ENCODE data around the gene TRA2B. TPM values are rescaled to one million over a fixed set of nuclear protein-coding genes. Genes with fewer than 3 reads are reported as not detected.
"Not testable (repeated sequence)": the region's sequence is repeated elsewhere in the genome, so short reads cannot be mapped to it uniquely, and the experiment has no call there.

The TRA2B gene
- total RNA-seq, 1 donor from 2014 or later = 79.8 TPM

DNA sequence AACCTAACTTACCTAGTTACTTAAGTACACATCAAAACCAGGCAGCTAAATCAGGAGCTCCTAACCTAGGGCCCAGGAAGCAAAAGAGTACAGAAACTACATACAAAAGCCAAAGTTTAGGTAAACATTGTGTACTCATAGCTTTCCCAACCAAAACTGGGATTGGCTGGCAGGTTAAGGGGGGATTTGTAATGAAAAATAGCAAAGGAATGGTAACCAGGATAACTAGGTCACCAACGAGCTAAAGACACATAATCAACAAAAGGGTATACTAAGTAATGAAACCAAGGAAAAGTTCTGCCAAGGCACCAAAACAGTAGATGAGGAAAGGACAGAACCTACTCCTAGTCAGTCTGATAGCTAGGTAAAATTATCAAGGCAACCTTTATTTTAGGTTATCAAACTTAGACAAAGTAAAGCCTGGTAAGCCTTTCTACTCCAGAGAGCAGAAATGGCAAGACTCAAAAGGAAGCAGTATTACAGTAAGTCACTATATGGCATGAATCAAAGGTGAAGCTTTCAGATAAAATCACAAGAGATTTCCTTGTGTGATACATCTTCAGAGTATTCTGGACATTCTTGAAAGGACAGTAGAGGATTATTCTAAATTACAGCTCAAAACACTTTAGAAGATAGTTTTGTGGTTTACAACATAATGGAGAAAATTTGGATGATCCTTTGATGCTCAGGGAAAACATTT, 10.2 kb downstream of the TRA2B start:
- no peak for DNase-seq (ENCODE audit: low spot score)

GRCh38 chr3:185926445-185926844, 11.4 kb downstream of the TRA2B start:
- peak; percentile 47 for DNase-seq (ENCODE audit: low spot score)

DNA sequence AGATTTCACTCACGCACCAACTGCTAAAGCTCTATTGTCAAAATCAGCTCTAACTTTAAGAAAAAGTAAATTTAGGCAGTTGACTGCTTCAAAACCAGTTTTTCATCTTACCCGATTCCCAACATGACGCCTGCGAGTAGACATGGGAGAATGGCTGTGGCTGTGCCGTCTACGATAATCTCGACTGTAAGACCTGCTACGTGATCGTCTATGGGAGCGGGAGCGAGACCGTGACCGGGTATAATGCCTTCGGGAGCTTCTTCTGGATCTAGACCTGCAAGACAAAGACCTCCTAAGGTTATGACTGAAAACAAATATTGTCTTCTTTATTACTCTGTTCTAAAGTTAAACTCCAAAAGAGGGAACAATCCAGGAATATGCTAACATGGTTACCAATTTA, 12.5 kb downstream of the TRA2B start:
- no peak for DNase-seq (ENCODE audit: low spot score)

- DNase-seq (ENCODE audit: low spot score) = no peak
Observed at GRCh38 chr3:185924375-185924774, 13.4 kb downstream of the TRA2B start.

- no peak for DNase-seq (ENCODE audit: low spot score)
Observed at GRCh38 chr3:185920184-185920583, 17.6 kb downstream of the TRA2B start.

DNA sequence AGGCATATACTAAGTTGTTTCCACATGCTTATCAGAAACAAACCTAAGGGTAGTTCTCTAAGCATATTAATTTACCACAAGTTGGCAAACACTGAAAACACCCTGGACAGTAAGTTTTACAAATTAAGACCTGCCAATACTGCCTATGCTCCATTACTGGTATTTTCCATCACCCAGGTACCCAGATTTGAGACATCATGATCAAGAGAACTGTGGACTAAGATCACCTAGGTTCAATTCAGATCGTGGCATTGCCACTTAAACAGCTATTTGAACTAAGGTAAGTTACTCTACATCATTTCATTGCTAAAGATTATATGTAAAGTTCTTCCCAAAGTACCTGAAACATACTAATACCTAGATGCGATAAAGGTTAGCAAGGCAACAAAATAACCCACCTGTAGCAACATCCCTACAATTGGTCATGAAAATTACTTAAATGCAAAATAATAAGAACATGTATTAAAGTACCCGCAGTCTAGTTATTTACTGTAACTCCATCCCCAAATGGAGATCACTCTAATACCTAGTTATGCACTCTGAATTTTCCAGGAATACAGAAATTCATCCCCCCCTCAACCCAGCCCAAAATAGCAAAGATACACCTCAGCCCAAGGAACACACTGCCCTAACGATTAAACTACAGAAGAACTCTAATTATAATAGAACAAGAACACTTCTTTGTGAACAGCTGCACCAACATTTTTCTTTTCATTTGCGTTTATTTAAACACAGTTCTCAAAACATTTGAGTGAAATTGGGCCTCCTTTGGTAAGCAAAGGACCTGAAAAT, 21.6 kb downstream of the TRA2B start:
- no peak for DNase-seq (ENCODE audit: low spot score)

GRCh38 chr3:185915642-185916041, 22.2 kb downstream of the TRA2B start:
- DNase-seq (ENCODE audit: low spot score) = no peak

DNA sequence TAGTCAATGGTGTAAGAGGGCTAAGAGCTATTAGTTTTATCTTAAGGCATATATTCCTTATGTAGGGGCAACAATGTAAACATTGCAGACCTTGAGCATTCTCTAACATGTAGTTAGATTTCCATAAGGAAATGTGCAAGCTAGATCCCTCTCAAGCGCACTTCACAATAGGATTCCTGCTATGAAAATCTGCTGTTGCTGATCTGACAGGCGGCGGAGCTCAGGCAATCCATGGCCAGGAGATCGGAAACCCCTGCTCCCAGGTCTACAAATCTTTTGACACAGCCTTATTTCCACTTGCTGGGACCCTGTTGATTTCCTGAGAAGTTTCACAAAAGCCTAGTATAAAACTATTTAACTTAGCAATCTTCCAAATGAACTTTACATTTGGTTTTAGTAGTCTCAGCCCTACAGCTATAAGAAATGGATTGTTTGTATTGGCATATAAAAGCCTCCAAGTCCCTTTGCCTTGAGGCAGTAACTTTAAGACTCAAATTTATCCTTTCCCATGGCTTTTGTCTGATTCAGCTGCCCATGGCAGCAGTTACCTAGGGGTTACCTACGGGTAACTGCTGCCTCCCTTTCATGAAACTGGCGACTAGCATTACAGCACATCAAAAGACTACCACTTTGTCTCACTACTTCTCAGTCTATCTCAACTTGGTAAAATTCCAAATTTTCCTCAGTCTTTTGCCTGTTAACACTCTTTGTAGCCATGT, 22.7 kb downstream of the TRA2B start:
- no peak for DNase-seq (ENCODE audit: low spot score)

- DNase-seq (ENCODE audit: low spot score) = no peak
Observed at GRCh38 chr3:185912929-185913901, 24.6 kb downstream of the TRA2B start.

DNA sequence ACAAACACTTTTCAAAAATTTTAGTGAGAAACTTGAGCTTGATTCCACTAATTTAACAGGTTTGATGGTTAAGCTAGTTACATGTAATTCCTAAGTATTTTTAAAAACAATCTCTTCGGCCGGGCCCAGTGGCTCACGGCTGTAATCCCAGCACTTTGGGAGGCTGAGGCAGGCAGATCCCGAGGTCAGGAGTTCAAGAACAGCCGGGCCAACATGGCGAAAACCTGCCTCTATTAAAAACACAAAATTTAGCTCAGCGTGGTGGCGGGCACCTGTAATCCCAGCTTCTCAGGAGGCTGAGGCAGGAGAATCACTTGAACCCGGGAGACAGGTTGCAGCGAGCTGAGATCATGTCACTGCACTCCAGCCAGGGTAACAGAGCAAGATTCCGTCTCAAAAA, 25.3 kb downstream of the TRA2B start:
- DNase-seq (ENCODE audit: low spot score) = no peak

DNA sequence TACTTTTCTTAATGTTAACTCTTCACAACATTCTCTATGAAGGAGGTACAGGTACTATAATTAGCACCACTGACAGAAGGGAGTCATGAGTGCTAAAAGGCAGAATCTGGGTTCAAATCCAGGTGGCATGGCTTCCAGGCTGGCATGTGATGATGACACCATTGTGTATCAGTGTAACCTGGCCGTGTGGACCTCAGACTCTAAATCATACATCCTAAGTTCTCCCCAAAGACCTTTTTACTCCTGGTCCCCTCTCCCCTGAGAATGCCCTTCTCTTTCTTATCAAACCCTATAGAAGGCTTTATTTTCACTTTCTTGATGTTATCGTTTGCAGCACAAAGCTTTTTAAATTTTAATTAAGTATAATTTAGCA, 26.8 kb downstream of the TRA2B start:
- DNase-seq (ENCODE audit: low spot score) = not testable (repeated sequence)

GRCh38 chr3:185910322-185911075, 27.3 kb downstream of the TRA2B start:
- not testable (repeated sequence) for DNase-seq (ENCODE audit: low spot score)

GRCh38 chr3:185909913-185910312, 27.9 kb downstream of the TRA2B start:
- not testable (repeated sequence) for DNase-seq (ENCODE audit: low spot score)

GRCh38 chr3:185900228-185900627, 37.6 kb downstream of the TRA2B start:
- peak; percentile 44 for DNase-seq (ENCODE audit: low spot score)

DNA sequence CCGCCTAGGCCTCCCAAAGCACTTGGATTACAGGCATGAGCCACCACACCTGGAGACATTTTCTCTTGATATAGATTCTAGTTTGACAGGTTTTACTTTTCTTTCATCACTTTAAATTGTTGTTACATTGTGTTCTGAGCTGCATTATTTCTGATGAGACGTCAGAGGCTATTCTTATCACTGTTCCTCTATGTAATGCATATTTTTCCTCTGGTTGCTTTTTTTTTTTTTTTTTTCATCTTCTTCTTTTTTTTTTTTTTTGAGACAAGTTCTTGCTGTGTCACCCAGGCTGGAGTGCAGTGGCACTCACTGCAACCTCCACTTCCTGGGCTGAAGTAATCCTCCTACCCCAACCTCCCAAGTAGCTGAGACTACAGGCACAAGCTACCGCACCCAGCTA, 41.2 kb downstream of the TRA2B start:
- DNase-seq (ENCODE audit: low spot score) = no peak

GRCh38 chr3:185887066-185887465, 50.7 kb downstream of the TRA2B start:
- no peak for DNase-seq (ENCODE audit: low spot score)

GRCh38 chr3:185884641-185885040, 53.2 kb downstream of the TRA2B start:
- no peak for DNase-seq (ENCODE audit: low spot score)

DNA sequence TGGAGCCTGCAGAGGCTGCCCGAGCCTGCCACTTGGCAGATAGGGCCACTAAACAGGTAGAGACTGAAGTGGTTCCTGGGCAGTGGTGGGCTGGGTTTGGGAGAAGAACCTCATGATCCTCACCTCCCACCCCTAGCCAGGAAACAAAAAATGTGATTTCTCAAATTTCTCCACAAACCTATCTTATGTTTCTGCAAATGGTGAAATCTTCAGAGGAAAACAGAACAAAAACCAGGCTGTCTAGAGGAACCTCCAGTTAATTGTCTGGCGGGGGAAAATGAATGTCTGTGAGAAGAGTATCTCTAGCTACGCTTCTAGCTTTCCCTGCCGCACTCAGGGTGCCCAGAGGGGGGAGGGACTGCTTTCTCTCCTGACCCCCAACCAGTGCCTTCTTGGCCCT, 55.9 kb downstream of the TRA2B start:
- DNase-seq (ENCODE audit: low spot score) = no peak

DNA sequence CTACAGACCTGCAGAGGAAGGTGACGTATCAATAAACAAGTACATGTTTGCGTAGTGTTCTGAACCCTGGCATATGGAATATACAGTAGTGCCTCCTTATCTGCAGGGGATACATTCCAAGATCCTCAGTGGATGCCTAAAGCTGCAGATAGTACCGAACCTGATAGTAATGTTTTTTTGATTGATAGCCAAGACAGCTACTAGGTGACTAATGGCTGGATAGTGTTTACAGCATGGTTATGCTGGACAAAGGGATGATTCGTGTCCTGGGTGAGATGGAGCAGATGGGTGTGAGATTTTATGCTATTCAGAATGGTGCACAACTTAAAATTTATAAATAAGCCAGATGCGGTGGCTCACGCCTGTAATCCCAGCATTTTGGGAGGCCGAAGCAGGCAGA, 57.2 kb downstream of the TRA2B start:
- DNase-seq (ENCODE audit: low spot score) = no peak

- DNase-seq (ENCODE audit: low spot score) = no peak
Observed at GRCh38 chr3:185878920-185879319, 58.9 kb downstream of the TRA2B start.

DNA sequence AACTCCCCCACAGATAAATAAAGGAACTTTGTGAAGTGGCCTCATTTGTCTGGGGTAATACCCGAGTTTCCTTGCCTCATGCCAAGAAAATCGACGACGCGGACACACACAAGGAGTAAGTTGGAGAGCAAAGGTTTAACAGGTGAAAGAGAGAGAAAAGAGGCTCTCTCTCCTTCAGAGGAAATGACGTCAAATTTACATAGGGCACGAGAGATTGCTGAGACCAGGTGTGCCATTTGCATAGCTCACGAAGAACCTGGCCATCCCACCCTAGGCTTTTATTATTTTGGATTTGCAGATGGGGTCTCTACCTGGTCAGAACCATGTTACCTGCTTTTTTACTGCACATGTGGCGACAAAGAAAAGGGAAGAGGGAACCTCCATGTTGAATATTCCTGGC, 63.7 kb downstream of the TRA2B start:
- DNase-seq (ENCODE audit: low spot score) = no peak

Data from mucosa of gallbladder (tissue), 1 donor.